HG02588 (cell line): ENCODE data around the gene IBA57.
"Not testable (repeated sequence)": the region's sequence is repeated elsewhere in the genome, so short reads cannot be mapped to it uniquely, and the experiment has no call there.

ENCODE experiments used
- ATAC-seq: cut with Tn5 transposase; IDR thresholded peaks from one replicate; pipeline ENCODE4 v1.9.1; 2021; ENCODE audit warnings: mild to moderate bottlenecking, moderate library complexity; ENCODE audit not compliant: unreplicated experiment

Gene IBA57

GRCh38 chr1:228224198-228225164 lies 58.9 kb downstream of the IBA57 start:
- no peak for ATAC-seq

GRCh38 chr1:228225165-228225710 lies 59.6 kb downstream of the IBA57 start:
- ATAC-seq, result no peak

DNA sequence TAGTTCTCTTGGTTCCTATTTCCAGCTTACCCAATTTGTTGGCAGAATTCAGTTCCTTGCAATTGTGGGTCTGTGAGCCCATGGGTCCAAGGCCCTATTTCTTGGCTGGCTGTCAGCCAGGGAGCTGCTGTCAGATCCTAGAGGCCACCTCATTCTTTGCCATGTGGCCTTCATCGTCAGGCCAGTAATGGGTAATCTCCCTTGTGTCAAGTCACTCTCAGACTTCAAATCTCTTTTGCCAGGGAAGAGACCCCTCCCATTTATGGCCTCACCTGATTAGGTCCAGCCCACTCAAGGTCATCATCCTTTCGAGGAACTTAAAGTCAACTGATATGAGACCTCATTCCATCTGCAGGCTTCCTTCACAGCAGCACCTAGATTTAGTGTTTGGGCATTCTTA lies 60.1 kb downstream of the IBA57 start:
- ATAC-seq, result no peak

GRCh38 chr1:228226141-228226874 lies 60.7 kb downstream of the IBA57 start:
- ATAC-seq, result no peak

DNA sequence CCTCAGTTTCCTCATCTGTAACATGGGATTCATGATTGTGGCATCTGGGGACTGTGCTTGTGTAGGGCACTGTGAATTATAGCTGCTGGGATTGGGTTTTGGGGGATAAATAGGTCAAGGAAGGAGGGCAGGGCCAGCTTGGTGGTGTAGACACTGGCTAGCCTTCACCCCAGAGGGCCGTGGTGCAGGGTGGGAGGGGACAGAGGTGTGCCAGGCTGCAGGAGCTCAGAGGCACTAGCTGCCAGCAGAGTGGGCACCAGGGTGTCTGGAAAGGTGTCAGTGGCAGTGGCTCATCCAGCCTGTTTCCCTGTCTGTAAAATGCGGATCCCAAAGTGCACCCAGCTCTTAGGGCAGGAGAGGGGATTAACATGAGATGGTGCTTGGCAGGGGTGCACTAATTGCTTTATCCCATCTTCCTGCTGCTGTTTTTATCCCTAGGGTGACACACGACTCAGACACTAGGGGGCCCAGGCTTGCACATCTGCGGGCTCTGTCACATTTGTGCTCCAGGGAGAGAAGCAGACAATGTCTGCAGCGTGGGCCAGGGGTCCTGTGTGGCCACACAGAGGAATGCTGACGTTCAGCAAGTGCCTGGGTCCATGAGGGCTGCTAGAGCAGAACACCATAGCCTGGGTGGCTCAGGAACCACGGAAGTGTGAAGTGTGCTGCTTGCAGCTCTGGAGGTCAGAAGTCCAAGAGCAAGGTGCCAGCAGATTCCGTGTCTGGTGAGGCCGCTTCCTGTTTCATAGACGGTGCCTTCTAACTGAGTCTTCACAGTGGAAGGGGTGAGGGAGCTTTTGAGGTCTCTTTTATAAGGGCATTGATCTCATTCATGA lies 61.6 kb downstream of the IBA57 start:
- no peak for ATAC-seq

- ATAC-seq, result not testable (repeated sequence)
Measured at GRCh38 chr1:228228147-228228546, 62.5 kb downstream of the IBA57 start.

- ATAC-seq, result no peak
Measured at GRCh38 chr1:228228601-228229074, 63.0 kb downstream of the IBA57 start.

DNA sequence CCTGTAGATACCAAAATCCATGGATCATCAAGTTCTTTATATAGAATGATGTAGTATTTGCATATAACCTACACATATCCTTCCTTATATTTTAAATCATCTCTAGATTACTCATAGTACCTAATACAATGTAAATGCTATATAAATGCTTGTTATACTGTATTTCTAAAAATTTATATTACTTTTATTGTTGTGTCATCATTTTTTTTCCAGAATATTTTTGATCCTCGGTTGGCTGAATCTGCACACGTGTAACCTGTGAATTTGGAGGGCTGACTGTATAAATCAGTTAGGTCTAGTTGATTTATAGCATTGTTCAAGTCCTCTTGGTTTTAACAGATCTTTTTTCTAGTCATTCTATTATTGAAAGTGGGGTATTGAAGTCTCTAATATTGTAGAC lies 65.6 kb downstream of the IBA57 start:
- ATAC-seq, result no peak
